Measurements from ENCODE around the gene CNTNAP2. TPM values are rescaled to one million over a fixed set of nuclear protein-coding genes. Genes with fewer than 3 reads are reported as not detected.

The CNTNAP2 gene
- total and polyA plus RNA-seq, 2 experiments from 2014 or later, result not detected

DNA sequence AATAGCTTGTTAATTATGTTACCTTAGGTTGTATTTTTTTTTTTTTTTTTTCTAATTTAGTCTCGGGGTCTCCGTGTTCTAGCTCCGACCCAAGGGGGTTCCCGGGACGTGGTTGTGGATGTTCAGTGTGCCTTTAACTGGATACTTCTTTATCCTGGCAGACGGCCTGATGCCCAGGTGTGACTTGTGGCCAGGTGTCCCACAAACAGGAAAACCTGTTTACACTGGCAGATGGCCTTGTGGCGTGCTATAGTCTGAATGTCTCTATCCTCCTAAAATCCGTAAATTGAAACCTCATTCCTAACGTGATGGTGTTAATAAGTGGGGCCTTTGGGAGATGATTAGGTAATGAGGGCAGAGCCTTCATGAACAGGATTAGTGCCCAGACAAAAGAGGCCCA lies 1927.6 kb downstream of the CNTNAP2 start:
- no peak overlapping the region for H2AFZ ChIP-seq
- H3K79me2 ChIP-seq (ENCODE audit: insufficient read depth), result no peaks in the 10 kb centered on the region
- no peak overlapping the region for H3K27ac ChIP-seq
- H3K9me3 ChIP-seq (ENCODE audit: low read depth), result peaks cover 4% of the 10 kb centered on the region
- H3K4me1 ChIP-seq (ENCODE audit: insufficient read depth), result no peaks in the 10 kb centered on the region
- no peaks in the 10 kb centered on the region for H4K20me1 ChIP-seq (ENCODE audit: insufficient read depth)
- no peaks in the 10 kb centered on the region for H3K27me3 ChIP-seq (replicated peaks; ENCODE audit: insufficient read depth)
- no peak for DNase-seq
- H3K9ac ChIP-seq, result no peak overlapping the region
- no peak overlapping the region for H3K4me3 ChIP-seq
- no peak for TF ChIP-seq EZH2phosphoT487 (IDR thresholded peaks at IDR 0.05; ENCODE audit: insufficient read depth, low read depth)
- TF ChIP-seq EZH2 (IDR thresholded peaks at IDR 0.05; ENCODE audit: insufficient read depth, poor library complexity, severe bottlenecking), result no peak
- H3K36me3 ChIP-seq (ENCODE audit: low read depth), result no peaks in the 10 kb centered on the region
- H3F3A ChIP-seq (ENCODE audit: insufficient read depth), result no peaks in the 10 kb centered on the region
- in situ Hi-C loops (cut with MboI), result no loop called here
- H3K9me2 ChIP-seq (ENCODE audit: insufficient read depth), result no peaks in the 10 kb centered on the region
- 32 to 41% methylated on average over 9 of the region's 9 CpGs for WGBS, 2 experiments (ENCODE audit: low coverage in 1 of 2, low lambda C conversion rate in 2 of 2, missing lambda C conversion rate in 2 of 2)
- H3K4me2 ChIP-seq (ENCODE audit: unreplicated experiment), result no peak overlapping the region

DNA sequence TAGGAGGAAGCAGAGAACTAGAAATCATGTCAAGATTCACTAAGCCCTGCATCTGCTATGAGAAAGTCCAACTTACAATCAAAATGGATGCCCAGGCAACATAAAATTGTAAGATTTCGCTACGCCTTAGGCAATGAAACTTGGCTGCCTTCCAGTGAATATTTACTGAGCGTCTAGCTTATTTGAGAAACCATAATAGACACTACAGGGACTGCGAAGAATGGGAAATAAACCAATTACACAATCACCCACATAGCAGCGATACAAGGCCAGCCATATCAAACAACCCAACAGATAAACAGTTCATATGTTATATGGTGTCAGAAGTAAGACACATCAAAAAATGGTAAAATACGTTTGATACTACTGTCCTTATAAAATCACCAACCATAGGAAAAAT lies 1928.9 kb downstream of the CNTNAP2 start:
- Histone ChIP-seq H3K9me3 (ENCODE audit: low read depth) (no peaks in the 10 kb centered on the region), H3F3A (ENCODE audit: insufficient read depth) (no peaks in the 10 kb centered on the region), H3K9me2 (ENCODE audit: insufficient read depth) (no peaks in the 10 kb centered on the region), H2AFZ (no peak overlapping the region), H3K4me3 (no peak overlapping the region), H3K79me2 (ENCODE audit: insufficient read depth) (no peaks in the 10 kb centered on the region), H3K27ac (no peak overlapping the region), H3K27me3 (replicated peaks; ENCODE audit: insufficient read depth) (no peaks in the 10 kb centered on the region), H3K4me1 (ENCODE audit: insufficient read depth) (no peaks in the 10 kb centered on the region), H3K36me3 (ENCODE audit: low read depth) (no peaks in the 10 kb centered on the region), H3K4me2 (ENCODE audit: unreplicated experiment) (no peak overlapping the region), H4K20me1 (ENCODE audit: insufficient read depth) (no peaks in the 10 kb centered on the region), H3K9ac (no peak overlapping the region)
- no peak for DNase-seq
- WGBS, 2 experiments (ENCODE audit: low coverage in 1 of 2, low lambda C conversion rate in 2 of 2, missing lambda C conversion rate in 2 of 2), result 34 to 37% methylated on average over 6 of the region's 6 CpGs
- in situ Hi-C loops (cut with MboI), result no loop called here
- TF ChIP-seq EZH2 (IDR thresholded peaks at IDR 0.05; ENCODE audit: insufficient read depth, poor library complexity, severe bottlenecking) (no peak), EZH2phosphoT487 (IDR thresholded peaks at IDR 0.05; ENCODE audit: insufficient read depth, low read depth) (no peak)

DNA sequence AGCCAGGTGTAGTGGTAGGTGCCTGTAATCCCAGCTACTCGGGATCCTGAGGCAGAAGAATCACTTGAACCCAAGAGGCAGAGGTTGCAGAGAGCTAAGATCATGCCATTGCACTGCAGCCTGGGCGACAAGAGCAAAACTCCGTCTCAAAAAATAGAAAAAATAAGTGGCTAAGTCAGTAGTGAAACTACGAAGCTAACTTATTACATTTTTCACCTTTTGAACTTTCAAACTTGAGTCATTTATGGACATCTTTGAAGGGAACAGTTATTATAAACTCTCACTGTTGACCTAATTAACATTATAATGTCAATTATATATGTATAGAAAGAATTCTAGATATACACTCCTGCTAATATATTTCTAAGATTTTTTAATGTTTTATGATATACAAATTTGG lies 1932.5 kb downstream of the CNTNAP2 start:
- DNase-seq, result no peak
- no peak overlapping the region for H3K4me3 ChIP-seq
- no peaks in the 10 kb centered on the region for H3K27me3 ChIP-seq (replicated peaks; ENCODE audit: insufficient read depth)
- no peak for TF ChIP-seq EZH2 (IDR thresholded peaks at IDR 0.05; ENCODE audit: insufficient read depth, poor library complexity, severe bottlenecking)
- no peak for TF ChIP-seq EZH2phosphoT487 (IDR thresholded peaks at IDR 0.05; ENCODE audit: insufficient read depth, low read depth)
- H4K20me1 ChIP-seq (ENCODE audit: insufficient read depth), result no peaks in the 10 kb centered on the region
- no peaks in the 10 kb centered on the region for H3K36me3 ChIP-seq (ENCODE audit: low read depth)
- no peak overlapping the region for H3K4me2 ChIP-seq (ENCODE audit: unreplicated experiment)
- no peaks in the 10 kb centered on the region for H3F3A ChIP-seq (ENCODE audit: insufficient read depth)
- no peaks in the 10 kb centered on the region for H3K4me1 ChIP-seq (ENCODE audit: insufficient read depth)
- 33 to 42% methylated on average over 4 of the region's 4 CpGs for WGBS, 2 experiments (ENCODE audit: low coverage in 1 of 2, low lambda C conversion rate in 2 of 2, missing lambda C conversion rate in 2 of 2)
- no peak overlapping the region for H3K9ac ChIP-seq
- no peaks in the 10 kb centered on the region for H3K9me2 ChIP-seq (ENCODE audit: insufficient read depth)
- no peaks in the 10 kb centered on the region for H3K79me2 ChIP-seq (ENCODE audit: insufficient read depth)
- H3K9me3 ChIP-seq (ENCODE audit: low read depth), result no peaks in the 10 kb centered on the region
- in situ Hi-C loops (cut with MboI), result no loop called here
- H2AFZ ChIP-seq, result no peak overlapping the region
- H3K27ac ChIP-seq, result no peak overlapping the region

DNA sequence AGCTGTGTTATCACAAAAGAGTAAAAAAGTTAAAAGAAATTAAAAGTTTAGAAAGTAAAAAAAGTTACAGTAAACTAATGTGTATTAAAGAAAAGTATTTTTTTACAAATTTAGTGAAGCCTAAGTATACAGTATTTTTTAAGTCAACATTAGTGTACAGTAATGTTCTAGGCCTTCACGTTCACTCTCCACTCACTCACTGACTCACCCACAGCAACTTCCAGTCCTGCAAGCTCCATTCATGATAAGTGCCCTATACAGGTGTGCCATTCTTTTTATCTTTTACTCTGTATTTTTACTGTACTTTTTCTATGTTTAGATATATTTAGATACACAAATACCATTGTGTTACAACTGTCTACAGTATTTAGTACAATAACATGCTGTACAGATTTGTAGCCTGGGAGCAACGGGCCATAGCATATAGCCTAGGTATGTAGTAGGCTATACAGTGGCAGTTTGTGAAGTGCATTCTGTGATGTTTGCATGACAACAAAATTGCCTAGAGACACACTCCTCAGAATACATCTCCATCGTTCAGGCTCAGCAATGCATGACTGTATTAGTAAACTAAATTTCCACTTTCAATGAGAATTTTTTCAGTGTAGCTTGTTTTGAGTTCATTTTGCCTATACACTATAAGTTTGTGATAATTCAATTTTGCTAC lies 1934.0 kb downstream of the CNTNAP2 start:
- TF ChIP-seq EZH2 (IDR thresholded peaks at IDR 0.05; ENCODE audit: insufficient read depth, poor library complexity, severe bottlenecking) (no peak), EZH2phosphoT487 (IDR thresholded peaks at IDR 0.05; ENCODE audit: insufficient read depth, low read depth) (no peak)
- Histone ChIP-seq H2AFZ (no peak overlapping the region), H3K9ac (no peak overlapping the region), H3F3A (ENCODE audit: insufficient read depth) (no peaks in the 10 kb centered on the region), H3K4me1 (ENCODE audit: insufficient read depth) (no peaks in the 10 kb centered on the region), H3K36me3 (ENCODE audit: low read depth) (no peaks in the 10 kb centered on the region), H3K27ac (no peak overlapping the region), H3K4me2 (ENCODE audit: unreplicated experiment) (no peak overlapping the region), H3K9me2 (ENCODE audit: insufficient read depth) (no peaks in the 10 kb centered on the region), H4K20me1 (ENCODE audit: insufficient read depth) (no peaks in the 10 kb centered on the region), H3K4me3 (no peak overlapping the region), H3K27me3 (replicated peaks; ENCODE audit: insufficient read depth) (no peaks in the 10 kb centered on the region), H3K79me2 (ENCODE audit: insufficient read depth) (no peaks in the 10 kb centered on the region), H3K9me3 (ENCODE audit: low read depth) (no peaks in the 10 kb centered on the region)
- in situ Hi-C loops (cut with MboI), result no loop called here
- 23 to 32% methylated on average over 3 of the region's 3 CpGs for WGBS, 2 experiments (ENCODE audit: low coverage in 1 of 2, low lambda C conversion rate in 2 of 2, missing lambda C conversion rate in 2 of 2)
- DNase-seq, result no peak

Measured in GM23248 (cell line).